HCT116 (cell line): ENCODE measurements around the gene MMP15. TPM values are rescaled to one million over a fixed set of nuclear protein-coding genes. Genes with fewer than 3 reads are reported as not detected.
A peak's percentile ranks its signal among the peaks of the same experiment; 100 is the strongest.

ENCODE experiments used
- ATAC-seq: fragments of 200-7000 bp; cut with Tn5 transposase; 2 replicates; pipeline ENCODE4 v1.9.1; 2020; ENCODE audit warnings: mild to moderate bottlenecking, moderate library complexity
- BruUV-seq: library from RNA; stranded (reverse); fragments of 400-500 nt; replicated peaks from 2 replicates; lab custom pipeline; 2021; lab: Mats Ljungman, UMichigan
- CTCF ChIA-PET: fragments of 300-600 bp; sonication (Branson Sonifier 250); formaldehyde crosslinking; loops from one replicate; lab custom pipeline; 2021; ENCODE audit warnings: antibody characterized with exemption; lab: Charles Lee
- POLR2A ChIA-PET: fragments of 300-600, 350-600 bp; sonication (Branson Sonifier 250); formaldehyde crosslinking; loops from one replicate; lab custom pipeline; 2021; ENCODE audit warnings: antibody characterized with exemption; lab: Charles Lee
- RAD21 ChIA-PET, 2 experiments: fragments of 300-600 bp; sonication (Branson Sonifier 250); formaldehyde crosslinking; loops; one replicate each; lab custom pipeline; 2023; ENCODE audit warnings: low total read pairs in 2 of 2; ENCODE audit not compliant: uncharacterized antibody in 2 of 2, unreplicated experiment in 2 of 2, low non-redundant PET in 1 of 2; lab: Charles Lee
- DNase-seq: peaks from one replicate; pipeline ENCODE4 v3.0.0-alpha.2; 2010; ENCODE audit warnings: low read depth, low spot score
- H2AFZ ChIP-seq: fragments of 200-600 bp; shearing (Covaris generic), sonication (generic); 2 replicates; pipeline ENCODE4 v1.6.1; 2017; ENCODE audit warnings: low read depth, mixed run types, mixed read lengths, antibody characterized with exemption, low read length; ENCODE audit not compliant: poor library complexity, severe bottlenecking
- H3K27ac ChIP-seq: 2 replicates; pipeline ENCODE4 v1.5.1; 2012; ENCODE audit warnings: low read depth, low read length
- H3K27me3 ChIP-seq: fragments of 200-600 bp; sonication (generic); 2 replicates; pipeline ENCODE4 v1.6.1; 2016; ENCODE audit warnings: mixed run types, low read length, mixed read lengths; ENCODE audit not compliant: insufficient read depth
- H3K36me3 ChIP-seq, 2 experiments: fragments of 200-500 bp in 1 of 2; fragments of 200-600 bp in 1 of 2; sonication (Bioruptor generic) in 1 of 2; sonication (generic) in 1 of 2; 2 replicates each; pipeline versions ENCODE4 v1.5.1 to v1.6.1; 2014 to 2016; ENCODE audit warnings: low read length in 2 of 2, inconsistent platforms in 1 of 2, mixed read lengths in 1 of 2, mixed run types in 1 of 2; ENCODE audit not compliant: insufficient read depth in 2 of 2, control insufficient read depth in 1 of 2
- H3K4me1 ChIP-seq, 2 experiments: fragments of 200-600 bp in 1 of 2; sonication (generic) in 1 of 2; 2 replicates each; pipeline versions ENCODE4 v1.5.1 to v1.6.1; 2012 to 2017; ENCODE audit warnings: low read length in 2 of 2, inconsistent platforms in 1 of 2, mild to moderate bottlenecking in 1 of 2, mixed read lengths in 1 of 2, mixed run types in 1 of 2, moderate library complexity in 1 of 2; ENCODE audit not compliant: insufficient read depth in 2 of 2, control insufficient read depth in 1 of 2
- H3K4me2 ChIP-seq: fragments of 200-600 bp; sonication (generic); 2 replicates; pipeline ENCODE4 v1.6.1; 2017; ENCODE audit warnings: mixed run types, low read length, mixed read lengths
- H3K4me3 ChIP-seq, 2 experiments: fragments of 200-600 bp in 1 of 2; sonication (generic) in 1 of 2; replicated peaks in 1 of 2; 2 replicates each; pipeline ENCODE4 v1.5.1; 2011 to 2016; ENCODE audit warnings: low read length in 2 of 2, control low read depth in 1 of 2, low read depth in 1 of 2, mild to moderate bottlenecking in 1 of 2, mixed read lengths in 1 of 2, mixed run types in 1 of 2
- H3K79me2 ChIP-seq: fragments of 200-600 bp; sonication (generic); 2 replicates; pipeline ENCODE4 v1.6.1; 2017; ENCODE audit warnings: mild to moderate bottlenecking, mixed run types, low read length, moderate library complexity, mixed read lengths; ENCODE audit not compliant: insufficient read depth
- H3K9ac ChIP-seq: fragments of 200-600 bp; sonication (generic); 2 replicates; pipeline ENCODE4 v1.6.1; 2016; ENCODE audit warnings: low read length, mixed read lengths
- H3K9me2 ChIP-seq: fragments of 200-600 bp; sonication (generic), shearing (Covaris generic); 2 replicates; pipeline ENCODE4 v1.6.1; 2017; ENCODE audit warnings: mixed run types, mild to moderate bottlenecking, moderate library complexity; ENCODE audit not compliant: insufficient read depth
- H3K9me3 ChIP-seq, 2 experiments: fragments of 200-500 bp in 1 of 2; fragments of 200-600 bp in 1 of 2; sonication (Bioruptor generic) in 1 of 2; sonication (generic) in 1 of 2; 2 replicates each; pipeline ENCODE4 v1.6.1; 2014 to 2017; ENCODE audit warnings: low read length in 2 of 2, mixed read lengths in 2 of 2, inconsistent platforms in 1 of 2, low read depth in 1 of 2, mild to moderate bottlenecking in 1 of 2, mixed run types in 1 of 2, moderate library complexity in 1 of 2; ENCODE audit not compliant: control insufficient read depth in 1 of 2, insufficient read depth in 1 of 2
- H4K20me1 ChIP-seq: fragments of 200-600 bp; sonication (generic), shearing (Covaris generic); 2 replicates; pipeline ENCODE4 v1.6.1; 2017; ENCODE audit warnings: mixed run types, mild to moderate bottlenecking, moderate library complexity; ENCODE audit not compliant: insufficient read depth
- CBX3 ChIP-seq: IDR thresholded peaks from 2 replicates; pipeline ENCODE4 v1.6.1; 2012; ENCODE audit warnings: low read depth
- CEBPB ChIP-seq: IDR thresholded peaks from 2 replicates; pipeline ENCODE4 v1.6.1; 2012; ENCODE audit warnings: low read depth
- EZH2 ChIP-seq: fragments of 200-600 bp; sonication (generic); IDR thresholded peaks from 2 replicates; pipeline ENCODE4 v1.6.1; 2017; ENCODE audit warnings: antibody characterized with exemption, mixed run types
- FOSL1 ChIP-seq: IDR thresholded peaks from 2 replicates; pipeline ENCODE4 v1.6.1; 2012; ENCODE audit warnings: low read depth
- JUND ChIP-seq: IDR thresholded peaks from 2 replicates; pipeline ENCODE4 v1.6.1; 2012
- POLR2AphosphoS5 ChIP-seq: IDR thresholded peaks from 2 replicates; pipeline ENCODE4 v1.6.1; 2011; ENCODE audit warnings: mild to moderate bottlenecking, low read depth, low read length, moderate library complexity
- RAD21 ChIP-seq: IDR thresholded peaks from 2 replicates; pipeline ENCODE4 v1.6.1; 2012; ENCODE audit warnings: low read depth, mild to moderate bottlenecking
- YY1 ChIP-seq: IDR thresholded peaks from 2 replicates; pipeline ENCODE4 v1.6.1; 2011; ENCODE audit warnings: low read length, low read depth, moderate library complexity, mild to moderate bottlenecking; ENCODE audit not compliant: insufficient replicate concordance; ENCODE audit errors: extremely low read depth
- intact Hi-C: fragments of 100-400 bp; cut with micrococcal nuclease; formaldehyde crosslinking; loops from 2 replicates; pipeline ENCODE4 v1.10.0; 2022
- total RNA-seq: library from RNA; stranded (reverse); gene quantifications from one replicate; pipeline ENCODE4 v1.2.1, GENCODE V29; 2021; ENCODE audit not compliant: unreplicated experiment
- TF ChIP-seq, protein P1 (sequence below): IDR thresholded peaks from 2 replicates; pipeline ENCODE4 v1.6.1; 2012
- TF ChIP-seq, protein P2 (sequence below), 3 experiments: fragments of 200-600 bp in 1 of 3; sonication (generic) in 1 of 3; IDR thresholded peaks in 2 of 3; conservative IDR thresholded peaks in 1 of 3; 2 replicates each; pipeline ENCODE4 v1.5.1; 2012 to 2017; ENCODE audit warnings: low read depth in 2 of 3, low read length in 2 of 3, antibody characterized with exemption in 1 of 3, borderline replicate concordance in 1 of 3, control low read depth in 1 of 3, mild to moderate bottlenecking in 1 of 3, mixed read lengths in 1 of 3, mixed run types in 1 of 3, moderate library complexity in 1 of 3; ENCODE audit not compliant: insufficient read depth in 1 of 3

The MMP15 gene
- total RNA-seq, 1 experiment from 2014 or later = 38.5 TPM

DNA sequence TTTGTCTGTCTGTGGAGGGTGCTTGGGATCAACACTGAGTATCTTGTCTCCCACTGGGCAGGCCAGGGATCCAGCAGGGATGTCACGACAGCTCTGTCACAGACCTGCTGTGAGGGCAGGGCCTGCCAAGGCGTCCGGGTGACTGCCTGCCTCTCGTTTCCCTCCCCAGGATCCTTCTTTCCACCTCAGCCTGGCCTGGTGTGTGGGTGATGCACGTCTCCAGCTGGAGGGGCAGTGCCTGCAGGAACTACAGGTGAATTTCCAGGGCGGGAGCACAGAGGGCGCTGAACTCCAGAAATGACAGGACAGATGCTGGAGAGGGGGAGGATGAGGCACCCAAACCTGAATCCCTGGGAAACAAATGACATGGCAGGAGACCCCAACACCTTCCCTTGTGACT is 6.8 kb upstream of the MMP15 start:
- peak; percentile 47; the same call in 1 of the 2 replicates for ATAC-seq
- peaks cover 0 to 2% of the 10 kb centered on the region in 2 experiments; a peak in 1 of 4 replicates for H3K36me3 ChIP-seq
- CTCF ChIA-PET = no interaction called here

More for the DNA sequence above, 6.8 kb upstream of the MMP15 start:
- H3K4me2 ChIP-seq = no peak overlapping the region
- RAD21 ChIA-PET = no interaction called here
- TF ChIP-seq CBX3 (no peak), EZH2 (no peak), YY1 (no peak), FOSL1 (no peak), JUND (no peak), CEBPB (no peak), RAD21 (peak; percentile 21; the same call in 1 of the 2 replicates), POLR2AphosphoS5 (no peak)
- TF ChIP-seq, protein P1, sequence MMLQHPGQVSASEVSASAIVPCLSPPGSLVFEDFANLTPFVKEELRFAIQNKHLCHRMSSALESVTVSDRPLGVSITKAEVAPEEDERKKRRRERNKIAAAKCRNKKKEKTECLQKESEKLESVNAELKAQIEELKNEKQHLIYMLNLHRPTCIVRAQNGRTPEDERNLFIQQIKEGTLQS = no peak
- TF ChIP-seq, protein P2, sequence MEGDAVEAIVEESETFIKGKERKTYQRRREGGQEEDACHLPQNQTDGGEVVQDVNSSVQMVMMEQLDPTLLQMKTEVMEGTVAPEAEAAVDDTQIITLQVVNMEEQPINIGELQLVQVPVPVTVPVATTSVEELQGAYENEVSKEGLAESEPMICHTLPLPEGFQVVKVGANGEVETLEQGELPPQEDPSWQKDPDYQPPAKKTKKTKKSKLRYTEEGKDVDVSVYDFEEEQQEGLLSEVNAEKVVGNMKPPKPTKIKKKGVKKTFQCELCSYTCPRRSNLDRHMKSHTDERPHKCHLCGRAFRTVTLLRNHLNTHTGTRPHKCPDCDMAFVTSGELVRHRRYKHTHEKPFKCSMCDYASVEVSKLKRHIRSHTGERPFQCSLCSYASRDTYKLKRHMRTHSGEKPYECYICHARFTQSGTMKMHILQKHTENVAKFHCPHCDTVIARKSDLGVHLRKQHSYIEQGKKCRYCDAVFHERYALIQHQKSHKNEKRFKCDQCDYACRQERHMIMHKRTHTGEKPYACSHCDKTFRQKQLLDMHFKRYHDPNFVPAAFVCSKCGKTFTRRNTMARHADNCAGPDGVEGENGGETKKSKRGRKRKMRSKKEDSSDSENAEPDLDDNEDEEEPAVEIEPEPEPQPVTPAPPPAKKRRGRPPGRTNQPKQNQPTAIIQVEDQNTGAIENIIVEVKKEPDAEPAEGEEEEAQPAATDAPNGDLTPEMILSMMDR (IDR thresholded peaks at IDR 0.05 in 2 of 3, conservative IDR thresholded peaks at IDR 0.05 in 1 of 3; ENCODE audit: borderline replicate concordance in 1 of 3, insufficient read depth in 1 of 3, low read depth in 2 of 3, low read length in 2 of 3) = peak in 2 of 3 experiments; percentile 21 to 26; a peak in 3 of 6 replicates
- no peak overlapping the region for H3K9ac ChIP-seq
- no peaks in the 10 kb centered on the region for H3K79me2 ChIP-seq
- BruUV-seq = no TSS peak
- H4K20me1 ChIP-seq = no peaks in the 10 kb centered on the region
- no peaks in the 10 kb centered on the region for H3K9me2 ChIP-seq
- no peak for DNase-seq
- H3K9me3 ChIP-seq = no peaks in the 10 kb centered on the region
- no peaks in the 10 kb centered on the region for H3K27me3 ChIP-seq
- peaks cover 10 to 14% of the 10 kb centered on the region in 2 experiments; a peak in 3 of 4 replicates for H3K4me1 ChIP-seq
- H3K27ac ChIP-seq = no peak overlapping the region
- POLR2A ChIA-PET = no interaction called here
- no peak overlapping the region for H2AFZ ChIP-seq
- intact Hi-C loops = no loop called here
- H3K4me3 ChIP-seq = no peak overlapping the region
